GM19240 (cell line): ENCODE data around the gene MYD88.

ENCODE experiments used
- DNase-seq: peaks from one replicate; pipeline ENCODE4 v3.0.0; 2011; ENCODE audit warnings: low spot score; ENCODE audit not compliant: insufficient read length

Gene MYD88

DNA sequence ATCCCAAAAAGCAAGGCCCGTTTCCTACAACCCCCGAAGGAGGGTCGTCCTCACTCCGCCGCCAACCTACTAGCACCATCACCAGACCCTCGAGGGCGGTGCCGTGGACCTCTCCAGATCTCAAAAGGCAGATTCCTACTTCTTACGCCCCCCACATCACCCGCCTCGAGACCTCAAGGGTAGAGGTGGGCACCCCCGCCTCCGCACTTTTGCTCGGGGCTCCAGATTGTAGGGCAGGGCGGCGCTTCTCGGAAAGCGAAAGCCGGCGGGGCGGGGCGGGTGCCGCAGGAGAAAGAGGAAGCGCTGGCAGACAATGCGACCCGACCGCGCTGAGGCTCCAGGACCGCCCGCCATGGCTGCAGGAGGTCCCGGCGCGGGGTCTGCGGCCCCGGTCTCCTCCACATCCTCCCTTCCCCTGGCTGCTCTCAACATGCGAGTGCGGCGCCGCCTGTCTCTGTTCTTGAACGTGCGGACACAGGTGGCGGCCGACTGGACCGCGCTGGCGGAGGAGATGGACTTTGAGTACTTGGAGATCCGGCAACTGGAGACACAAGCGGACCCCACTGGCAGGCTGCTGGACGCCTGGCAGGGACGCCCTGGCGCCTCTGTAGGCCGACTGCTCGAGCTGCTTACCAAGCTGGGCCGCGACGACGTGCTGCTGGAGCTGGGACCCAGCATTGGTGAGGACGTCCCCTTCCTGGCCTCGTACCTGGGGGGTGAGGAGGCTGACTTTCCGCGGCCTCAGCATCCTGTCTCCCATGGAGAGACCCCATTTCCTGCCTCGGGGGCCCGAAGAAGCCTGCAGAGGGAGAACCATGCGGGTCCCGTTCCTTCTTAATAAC is at the start of gene MYD88:
Gene MYD88, plus strand, starts transcription at position 313 of the 842 bp plus-strand sequence. Its CDS starts 40 bp downstream, at position 353.
- peak; percentile 54 for DNase-seq

DNA sequence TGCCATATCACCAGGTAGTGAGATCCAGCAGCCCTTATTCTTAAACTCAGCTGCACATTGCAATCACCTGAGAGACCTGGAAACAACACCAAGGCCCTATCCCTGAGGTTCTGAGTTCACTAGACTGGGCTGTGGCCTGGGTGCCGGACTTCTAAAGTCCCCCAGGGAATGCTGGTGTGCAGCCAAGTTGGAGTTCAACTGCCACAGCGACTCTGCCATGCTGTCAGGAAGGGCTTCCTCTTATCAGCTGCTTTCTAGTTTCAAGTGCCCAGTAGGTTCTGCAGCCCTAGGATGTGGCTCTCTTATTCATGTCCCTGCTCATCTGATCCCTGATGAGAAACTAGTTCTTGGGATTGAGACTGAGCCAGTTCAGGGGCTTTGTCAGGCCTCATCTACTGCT is 49.3 kb upstream of the MYD88 start:
- no peak for DNase-seq

DNA sequence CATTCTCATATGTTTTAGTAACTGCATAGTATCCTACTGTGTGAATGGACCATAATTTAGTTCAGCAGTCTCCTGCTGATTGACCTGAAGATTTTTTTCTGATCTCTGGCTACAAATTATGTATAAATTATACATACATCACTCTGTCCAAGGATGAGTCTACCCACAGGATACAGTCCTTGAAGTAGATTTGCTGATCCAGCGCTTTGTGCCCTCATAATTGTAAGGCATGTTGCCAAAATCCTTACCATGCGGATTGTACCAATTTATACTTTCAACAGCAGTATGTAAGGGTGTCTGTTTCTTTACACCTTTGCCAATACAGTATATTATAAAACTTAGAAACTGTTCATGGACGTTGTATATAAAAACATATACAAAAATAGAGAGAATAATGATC is 48.0 kb upstream of the MYD88 start:
- no peak for DNase-seq

DNA sequence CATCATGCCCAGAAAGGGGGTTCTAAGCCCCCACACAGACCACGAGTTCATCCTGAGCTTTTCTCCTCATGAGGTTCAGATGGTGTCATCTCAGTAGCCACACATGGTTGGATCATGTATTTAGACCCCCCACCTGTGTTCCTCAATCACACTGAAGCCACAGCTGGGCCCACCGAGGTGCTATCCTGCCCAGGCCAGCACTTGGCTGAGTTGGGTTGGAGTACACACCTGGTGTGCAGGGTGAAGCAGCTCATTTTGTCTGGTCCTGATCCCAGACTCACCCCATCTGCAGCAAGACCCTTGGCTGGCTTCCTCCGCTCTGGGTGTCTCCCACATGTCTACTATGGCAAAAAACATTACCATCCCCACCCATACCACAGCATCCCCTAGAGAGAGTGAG is 43.5 kb upstream of the MYD88 start:
- no peak for DNase-seq

DNA sequence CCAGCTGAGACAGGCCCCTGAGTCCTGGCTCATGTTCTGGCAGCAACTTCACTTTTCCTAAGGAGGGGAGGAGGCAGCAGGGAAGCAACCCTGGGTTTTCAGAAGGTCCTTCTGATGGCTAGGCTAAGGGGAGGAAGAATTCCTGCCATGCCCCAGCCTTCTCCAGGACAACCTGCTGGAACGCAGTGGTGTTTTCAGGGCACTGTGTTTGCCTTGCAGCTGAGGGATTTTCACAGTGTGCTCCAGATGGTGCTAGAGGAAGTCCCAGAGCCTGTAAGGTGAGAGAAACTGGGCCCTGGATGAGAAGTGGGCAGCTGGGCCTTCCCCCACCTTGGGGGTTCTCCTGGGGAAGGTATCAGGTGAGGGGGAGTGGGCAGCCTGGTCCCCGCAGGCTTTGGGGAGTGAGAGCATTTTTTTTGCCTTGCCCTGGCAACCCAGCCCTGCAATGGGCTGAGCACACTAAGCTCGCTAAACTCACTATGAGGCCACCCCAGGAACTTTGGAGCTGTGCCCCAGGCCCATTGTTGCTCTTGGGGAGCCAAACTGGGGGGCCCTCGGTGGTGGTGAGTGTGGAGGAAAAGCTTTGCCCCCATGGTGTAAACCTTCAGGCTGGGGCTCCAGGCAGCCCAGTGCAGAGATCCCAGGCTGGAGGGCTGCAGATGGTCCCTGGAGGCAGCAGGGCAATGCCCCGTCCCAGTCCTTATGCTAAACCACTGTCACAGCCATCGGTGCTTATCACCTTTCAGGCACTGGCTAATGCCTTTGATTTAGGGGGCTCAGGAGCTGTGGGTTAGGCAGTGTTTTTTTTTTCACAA is 42.6 kb upstream of the MYD88 start:
- no peak for DNase-seq

DNA sequence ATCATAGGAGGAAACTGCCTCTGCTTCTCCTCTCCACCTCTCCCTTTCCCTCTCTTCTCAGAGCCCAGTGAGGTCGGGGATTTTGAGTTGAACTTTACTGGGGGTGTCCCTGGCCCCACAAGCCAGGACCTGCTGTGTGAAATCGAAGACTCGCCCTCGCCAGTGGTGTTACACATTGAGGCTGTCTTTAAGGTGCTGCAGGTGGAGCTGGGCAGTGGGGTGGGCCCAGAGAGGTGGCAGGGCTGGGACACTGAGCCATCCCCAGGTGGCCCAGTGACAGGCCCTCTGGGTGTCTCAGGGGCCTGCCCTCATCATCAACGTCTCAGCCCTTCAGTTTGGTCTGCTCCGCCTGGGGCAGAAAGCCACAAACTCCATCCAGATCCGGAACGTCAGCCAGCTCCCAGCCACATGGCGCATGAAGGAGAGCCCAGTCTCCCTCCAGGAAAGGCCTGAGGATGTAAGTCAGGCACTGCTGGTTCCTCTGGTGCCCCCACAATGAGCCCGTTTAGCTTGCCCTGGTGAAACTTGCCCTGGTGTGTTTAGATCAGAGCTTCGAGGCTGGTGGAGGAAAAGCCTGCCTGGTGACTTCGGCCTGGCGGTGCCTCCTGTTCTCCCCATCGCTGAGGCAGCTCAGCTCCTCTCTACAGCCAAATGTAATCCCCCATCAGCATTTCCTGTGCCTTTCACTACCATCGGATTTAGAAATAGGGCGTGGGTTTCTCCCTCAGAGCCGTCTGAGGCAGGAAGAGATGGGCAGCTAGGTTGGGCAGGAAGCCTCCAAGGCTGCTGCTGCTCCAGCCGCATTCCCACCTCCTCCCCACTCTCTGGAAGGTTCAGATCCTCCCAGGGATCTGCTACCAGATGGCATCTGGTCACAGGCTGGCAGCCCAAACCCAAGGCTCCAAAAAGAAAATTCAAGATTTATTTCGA is 40.8 kb upstream of the MYD88 start:
- DNase-seq: no peak

DNA sequence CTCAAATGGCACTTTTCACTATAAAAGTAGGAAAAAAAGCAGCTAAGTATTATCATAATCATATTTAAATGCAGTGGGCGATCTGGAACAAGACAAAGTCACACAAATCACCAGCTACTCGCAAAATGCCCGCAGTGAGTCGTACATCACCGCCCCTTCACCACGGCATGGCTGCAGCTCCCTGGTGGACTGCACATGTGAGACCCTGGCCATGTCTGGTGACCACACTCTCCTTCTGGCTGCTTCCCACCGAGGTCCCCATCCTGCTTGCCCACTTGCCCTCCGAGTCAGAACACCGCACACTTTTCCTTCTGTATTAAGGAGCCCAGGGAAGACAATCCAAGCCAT is 40.1 kb upstream of the MYD88 start:
- no peak for DNase-seq

DNA sequence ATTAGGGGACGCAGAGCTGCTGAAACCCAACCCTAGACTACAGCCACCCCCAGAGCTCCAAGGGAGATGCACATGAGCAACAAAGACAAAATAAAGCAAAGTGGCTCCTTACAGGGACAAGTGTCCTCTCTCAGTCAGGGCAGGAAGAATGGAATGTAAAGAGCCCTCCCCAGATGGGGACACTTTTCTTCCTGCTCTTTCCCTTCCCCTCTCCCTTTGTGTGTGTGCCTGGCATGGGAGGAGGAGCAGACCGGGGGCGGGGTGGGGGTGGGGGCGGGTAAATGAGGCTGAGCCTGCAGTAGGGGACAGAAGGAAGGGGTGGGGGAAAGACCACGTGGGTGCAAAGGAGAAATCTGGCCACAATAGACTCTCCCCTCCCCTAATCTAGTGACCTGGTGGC is 38.9 kb upstream of the MYD88 start:
- no peak for DNase-seq

DNA sequence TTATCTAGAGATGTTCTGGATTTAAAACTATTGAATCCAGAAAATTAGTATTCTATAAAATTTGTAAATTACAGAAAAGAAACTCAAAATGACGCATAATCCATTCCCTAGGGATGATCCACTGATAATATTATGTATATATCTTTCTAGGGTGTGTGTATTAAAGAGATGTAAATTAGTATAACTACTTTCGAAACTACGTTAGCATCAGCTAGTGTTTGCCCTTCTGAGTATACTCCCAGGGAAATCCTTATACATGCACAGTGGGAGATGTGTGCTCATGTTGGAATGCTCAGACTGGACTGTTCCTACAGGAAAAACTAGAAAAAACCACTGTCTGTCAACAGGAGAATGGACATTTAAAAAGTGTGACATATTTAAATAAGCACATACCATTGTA is 38.0 kb upstream of the MYD88 start:
- DNase-seq: no peak

DNA sequence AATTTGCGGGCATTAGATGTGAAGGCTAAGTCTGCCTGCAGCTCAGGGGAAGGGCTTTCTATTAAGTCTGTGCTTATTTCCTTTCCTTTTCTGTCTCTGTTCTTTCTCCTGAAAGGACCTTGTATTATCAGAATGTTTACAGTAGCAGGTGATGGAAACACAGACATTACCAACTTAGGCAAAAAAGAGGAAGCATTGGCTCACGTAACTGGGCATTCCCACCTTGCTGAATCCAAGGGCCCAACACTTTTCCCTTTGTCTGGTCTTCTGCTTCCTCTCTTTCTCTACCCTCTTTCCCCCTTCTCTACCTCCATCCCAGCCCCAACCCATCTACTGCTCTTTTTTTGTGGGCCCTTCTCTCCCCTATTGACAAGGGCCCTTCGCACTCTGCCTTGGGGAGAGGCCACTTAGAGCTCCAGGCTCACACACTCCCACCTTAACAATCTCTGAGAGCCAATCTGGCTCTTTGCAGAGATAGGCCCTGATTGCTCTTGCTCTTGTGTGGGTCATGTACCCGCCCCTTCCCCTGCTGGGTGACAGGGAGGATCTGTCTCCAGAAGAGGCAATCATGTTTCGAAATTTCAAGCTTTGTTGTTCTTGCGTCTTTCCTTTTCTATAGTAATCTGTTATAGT is 36.5 kb upstream of the MYD88 start:
- no peak for DNase-seq

DNA sequence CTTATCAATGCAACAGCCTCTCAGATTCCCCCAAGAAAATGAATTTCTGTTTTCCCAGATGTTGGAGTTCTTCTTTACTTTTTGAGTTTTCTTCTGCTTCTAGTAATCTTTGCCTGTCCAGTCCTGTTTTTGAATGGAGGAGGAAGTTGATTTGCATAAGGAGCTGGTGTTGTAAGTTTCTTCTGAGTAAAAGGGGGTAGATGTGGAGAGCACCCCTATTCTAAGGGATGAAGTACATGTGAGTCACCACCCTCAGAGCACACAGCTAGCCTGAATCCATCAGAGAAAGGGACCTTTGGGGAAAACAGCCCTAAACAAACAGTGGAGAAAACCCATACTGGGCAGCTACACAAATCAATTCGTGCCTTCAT is 36.0 kb upstream of the MYD88 start:
- no peak for DNase-seq

DNA sequence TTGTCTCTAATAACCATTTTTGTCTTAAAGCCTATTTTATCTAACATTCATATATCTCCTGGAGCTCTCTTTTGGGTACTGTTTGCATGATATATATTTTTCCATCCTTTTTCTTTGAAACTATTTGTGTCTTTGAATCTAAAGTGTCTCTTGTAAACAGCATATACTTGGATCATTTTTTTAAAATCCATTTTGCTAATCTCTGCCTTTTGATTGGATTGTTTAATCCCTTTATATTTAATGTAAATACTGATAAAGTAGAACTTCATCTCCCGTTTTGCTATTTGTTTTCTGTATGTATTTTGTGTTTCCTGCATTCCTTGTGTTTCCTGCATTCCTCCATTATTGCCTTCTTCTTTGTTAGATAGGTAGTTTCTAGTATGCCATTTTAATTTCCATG is 32.9 kb upstream of the MYD88 start:
- DNase-seq: no peak

DNA sequence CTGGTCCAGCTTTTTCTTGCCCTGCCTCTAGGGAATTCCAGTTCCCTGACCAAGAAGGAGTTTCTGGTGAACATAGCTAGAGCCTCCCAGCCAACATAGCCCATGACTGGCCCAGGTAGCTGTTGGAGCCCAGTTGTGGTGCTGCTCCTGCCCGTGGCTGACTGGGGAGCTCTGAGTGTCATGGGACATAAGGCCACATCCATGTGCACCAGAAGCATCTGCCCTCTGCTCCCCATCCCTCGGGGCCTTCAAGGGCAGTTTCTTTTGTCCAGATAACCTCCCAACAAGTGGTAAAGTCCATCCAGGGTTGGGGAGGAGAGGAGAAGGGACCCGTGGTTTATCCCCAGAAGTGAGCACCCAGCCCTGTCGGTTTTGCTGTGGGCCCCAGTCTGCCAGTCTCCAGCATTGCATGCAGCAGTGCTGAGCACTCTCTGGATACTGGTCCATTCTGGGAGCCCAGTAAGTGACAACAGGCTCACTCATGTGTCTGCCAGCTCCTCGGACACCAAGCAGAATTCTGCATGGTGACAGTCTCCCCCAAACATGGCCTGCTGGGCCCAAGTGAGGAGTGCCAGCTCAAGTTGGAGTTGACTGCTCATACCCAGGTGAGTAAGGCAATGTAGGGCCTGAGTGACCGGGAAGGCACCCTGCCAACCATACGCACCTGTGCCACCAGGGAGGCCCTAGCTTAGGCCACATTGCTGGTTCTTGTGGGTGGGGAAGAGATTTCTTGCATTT is 30.4 kb upstream of the MYD88 start:
- DNase-seq: no peak

DNA sequence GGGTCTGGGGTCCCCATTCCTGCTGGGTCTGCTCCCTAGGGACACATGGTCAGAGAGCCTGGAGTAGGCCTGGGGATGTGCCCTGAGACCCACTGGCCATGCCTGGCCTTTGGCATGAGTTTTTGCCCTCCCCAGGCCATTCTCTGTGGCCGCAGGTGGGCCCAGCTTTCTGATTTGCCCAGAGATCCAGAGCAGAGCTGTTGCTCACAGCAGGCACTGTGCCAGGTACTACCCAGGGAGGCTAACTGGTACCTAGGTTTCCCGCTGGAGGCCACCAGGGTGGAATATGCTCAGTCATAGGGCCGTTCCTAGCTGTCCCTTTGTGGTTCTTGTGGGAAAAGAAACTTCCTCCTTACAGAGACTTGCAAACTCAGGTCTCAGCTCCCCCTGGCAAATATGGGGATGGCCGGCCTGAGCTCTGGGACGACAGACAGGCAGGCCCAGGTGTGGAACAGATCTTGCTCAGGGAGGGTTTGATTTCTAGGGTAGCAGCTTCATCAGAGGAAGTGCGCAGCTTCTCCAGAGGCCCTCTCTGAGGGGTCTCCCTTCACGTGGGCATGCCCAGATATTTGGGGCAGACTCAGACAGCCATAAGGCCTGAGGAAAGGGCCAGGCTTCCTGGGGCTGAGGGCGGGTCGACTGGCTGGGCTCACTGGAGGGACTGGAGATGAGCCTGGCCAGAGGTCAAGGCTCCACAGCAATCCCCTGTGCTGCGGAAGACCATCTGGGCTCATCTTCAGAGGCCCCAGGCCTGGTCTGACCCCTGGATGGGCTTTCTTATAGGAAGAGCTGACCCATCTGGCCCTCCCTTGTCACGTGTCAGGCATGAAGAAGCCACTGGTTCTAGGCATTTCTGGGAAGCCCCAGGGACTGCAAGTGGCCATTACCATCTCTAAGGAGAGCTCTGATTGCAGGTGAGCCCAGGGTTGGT is 29.5 kb upstream of the MYD88 start:
- DNase-seq: no peak

DNA sequence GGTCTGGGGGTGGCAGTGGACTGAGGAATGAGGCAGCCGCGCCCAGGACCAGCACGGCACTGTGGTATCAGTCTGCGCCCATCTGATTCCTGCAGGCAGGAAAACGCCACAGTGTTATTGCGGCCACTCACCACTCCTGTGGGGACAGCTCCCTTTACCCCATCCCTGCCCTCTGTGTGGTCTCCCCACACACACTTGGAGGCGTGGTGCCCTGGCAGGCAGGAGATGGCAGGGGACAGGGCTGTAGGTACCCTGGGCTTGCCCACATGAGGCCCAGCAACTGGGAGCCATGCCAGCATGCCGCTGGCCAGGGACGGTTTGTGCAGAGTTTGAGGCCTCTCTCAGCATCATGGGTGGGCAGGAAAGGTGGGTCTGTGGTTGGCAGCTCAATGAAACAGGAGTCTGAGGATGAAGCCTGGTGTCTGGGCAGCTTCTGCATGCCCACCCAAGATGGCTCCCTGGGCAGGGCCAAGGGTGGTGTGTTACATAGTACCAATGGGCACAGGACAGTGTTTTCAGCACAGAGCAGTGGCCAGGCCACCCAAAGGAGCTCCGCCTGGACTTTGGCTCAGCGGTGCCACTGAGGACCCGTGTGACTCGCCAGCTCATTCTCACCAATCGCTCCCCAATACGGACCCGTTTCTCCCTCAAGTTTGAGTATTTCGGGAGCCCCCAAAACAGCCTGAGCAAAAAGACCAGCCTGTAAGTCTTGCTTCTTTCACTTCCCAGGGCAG is 28.7 kb upstream of the MYD88 start:
- no peak for DNase-seq

DNA sequence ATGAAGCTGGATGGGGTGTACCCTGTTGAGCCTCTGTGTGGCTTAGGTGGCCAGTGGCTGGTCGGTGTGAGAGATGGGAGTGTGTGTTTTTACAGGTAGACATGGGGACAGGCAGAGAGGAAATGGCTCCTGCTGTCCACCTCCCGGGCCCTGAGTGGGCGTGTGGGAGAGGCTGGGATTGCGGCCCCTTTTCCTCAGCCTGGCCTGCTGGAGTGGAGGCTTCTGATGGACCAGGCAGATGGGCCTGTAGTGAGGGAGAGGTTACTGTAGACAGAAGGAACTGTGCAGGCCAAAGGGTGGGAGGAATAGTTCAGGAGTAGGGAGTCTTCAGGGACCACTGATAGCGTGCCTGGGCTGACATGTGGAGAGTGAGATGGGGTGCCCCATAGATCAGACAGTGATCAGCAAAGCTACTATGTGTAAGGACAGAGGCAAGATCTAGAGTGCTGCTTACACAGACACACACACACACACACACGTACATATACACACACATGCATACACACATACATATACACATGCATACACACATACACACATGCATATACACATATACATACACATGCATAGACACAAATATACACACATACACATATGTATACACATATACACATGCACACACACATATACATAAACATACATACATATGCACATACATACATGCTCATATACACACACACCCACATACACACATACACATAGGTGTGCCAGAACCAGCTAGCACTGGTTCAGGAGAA is 28.0 kb upstream of the MYD88 start:
- no peak for DNase-seq

DNA sequence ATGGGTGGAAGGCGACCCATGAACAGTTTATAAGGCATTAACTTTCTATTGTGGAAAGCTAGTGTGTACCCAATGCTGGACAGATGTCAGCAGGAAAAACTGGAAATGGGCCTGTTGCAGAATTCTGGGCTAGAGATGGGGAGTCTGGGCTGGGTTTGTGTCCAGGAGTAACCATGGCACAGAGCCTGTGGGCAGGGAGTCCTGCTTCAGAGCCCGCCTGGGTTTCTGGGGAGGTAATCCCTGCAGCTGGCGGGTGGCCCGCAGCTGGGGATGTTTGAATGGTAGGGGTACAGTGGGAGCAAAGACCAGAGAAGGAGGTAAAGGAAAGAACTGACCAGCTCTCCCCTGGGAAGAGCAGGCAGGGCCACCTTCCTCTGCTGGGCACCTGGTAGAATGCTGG is 27.3 kb upstream of the MYD88 start:
- no peak for DNase-seq

DNA sequence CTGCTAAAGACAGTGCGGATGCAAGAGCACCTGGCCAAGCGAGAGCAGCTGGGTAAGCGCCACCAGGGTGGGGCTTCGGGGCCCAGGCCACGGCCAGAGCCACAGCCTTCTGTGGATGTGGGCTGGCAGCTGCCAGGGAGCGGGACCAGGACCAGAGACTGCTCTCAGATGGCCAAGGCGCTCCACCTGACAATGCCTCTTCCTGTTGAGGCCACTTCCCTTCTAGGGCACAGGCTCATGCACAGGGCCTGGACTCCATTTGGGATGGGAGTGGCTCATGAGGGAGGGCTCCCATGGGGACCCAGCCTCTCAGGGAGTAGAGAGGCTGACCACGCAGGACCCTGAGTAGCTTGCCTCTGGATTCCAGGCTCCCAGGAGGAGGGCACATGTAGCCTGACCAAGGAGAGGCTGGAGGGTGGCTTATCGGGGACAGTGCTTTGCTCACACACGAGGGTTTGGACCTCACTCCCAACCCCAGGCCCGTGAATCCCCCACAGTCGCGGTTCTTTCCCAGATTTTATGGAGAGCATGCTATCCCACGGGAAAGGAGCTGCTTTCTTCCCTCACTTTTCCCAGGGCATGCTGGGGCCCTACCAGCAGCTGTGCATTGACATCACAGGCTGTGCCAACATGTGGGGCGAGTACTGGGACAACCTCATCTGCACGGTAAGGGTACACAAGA is 26.6 kb upstream of the MYD88 start:
- no peak for DNase-seq
